HEK293 (cell line): ENCODE measurements around the gene TTLL1.
A peak's percentile ranks its signal among the peaks of the same experiment; 100 is the strongest.
"Not testable (repeated sequence)": the region's sequence is repeated elsewhere in the genome, so short reads cannot be mapped to it uniquely, and the experiment has no call there.

Experiments used
- CTCF ChIA-PET: fragments of 350-600 bp; formaldehyde crosslinking; extraction: SDS; loops from one replicate; lab custom pipeline; 2021; ENCODE audit warnings: antibody characterized with exemption; lab: Yijun Ruan, JAX
- POLR2A ChIA-PET: fragments of 300-600 bp; formaldehyde crosslinking; extraction: SDS; loops from one replicate; lab custom pipeline; 2020; ENCODE audit warnings: antibody characterized with exemption, inconsistent platforms; lab: Yijun Ruan, JAX
- H3K27ac ChIP-seq: fragments of 200-500 bp; sonication (Bioruptor generic); 2 replicates; pipeline ENCODE4 v1.5.1; 2014; ENCODE audit warnings: low read depth, low read length, control low read depth, inconsistent platforms; ENCODE audit errors: extremely low read depth
- H3K36me3 ChIP-seq, 2 experiments: fragments of 200-500 bp in 1 of 2; sonication (Bioruptor generic) in 1 of 2; 1 replicate in 1 of 2; 2 replicates in 1 of 2; pipeline ENCODE4 v1.5.1; 2014 to 2017; ENCODE audit warnings: inconsistent platforms in 2 of 2, low read length in 2 of 2; ENCODE audit not compliant: control insufficient read depth in 2 of 2, insufficient read depth in 1 of 2
- H3K4me1 ChIP-seq: fragments of 200-500 bp; sonication (Bioruptor generic); 2 replicates; pipeline ENCODE4 v1.5.1; 2014; ENCODE audit warnings: mild to moderate bottlenecking, low read length, inconsistent platforms; ENCODE audit not compliant: control insufficient read depth, insufficient read depth
- H3K4me3 ChIP-seq: 2 replicates; pipeline ENCODE4 v1.5.1; 2011; ENCODE audit warnings: low read depth, mild to moderate bottlenecking, control low read depth, low read length, moderate library complexity
- H3K9me3 ChIP-seq: fragments of 200-500 bp; sonication (Bioruptor generic); 2 replicates; pipeline ENCODE4 v1.5.1; 2014; ENCODE audit warnings: low read depth, low read length, inconsistent platforms; ENCODE audit not compliant: control insufficient read depth, insufficient read depth
- GFI1B ChIP-seq: fragments of 450-650 bp; formaldehyde crosslinking; IDR thresholded peaks from 2 replicates; pipeline ENCODE4 v1.5.1; 2016; ENCODE audit warnings: missing biosample characterization, missing genetic modification characterization
- GLIS1 ChIP-seq: fragments of 450-650 bp; formaldehyde crosslinking; IDR thresholded peaks from 2 replicates; pipeline ENCODE4 v1.5.1; 2016; ENCODE audit warnings: missing biosample characterization, missing genetic modification characterization
- KLF16 ChIP-seq: fragments of 450-650 bp; formaldehyde crosslinking; IDR thresholded peaks from 2 replicates; pipeline ENCODE4 v1.5.1; 2017; ENCODE audit warnings: missing biosample characterization, missing genetic modification characterization
- KLF17 ChIP-seq: fragments of 450-650 bp; formaldehyde crosslinking; IDR thresholded peaks from 2 replicates; pipeline ENCODE4 v1.5.1; 2016; ENCODE audit warnings: missing biosample characterization, missing genetic modification characterization
- SALL2 ChIP-seq: fragments of 450-650 bp; formaldehyde crosslinking; IDR thresholded peaks from 2 replicates; pipeline ENCODE4 v1.5.0; 2017; ENCODE audit warnings: missing biosample characterization, mild to moderate bottlenecking, missing genetic modification characterization, borderline replicate concordance
- YY2 ChIP-seq: fragments of 450-650 bp; formaldehyde crosslinking; IDR thresholded peaks from 2 replicates; pipeline ENCODE4 v1.5.1; 2016; ENCODE audit warnings: missing biosample characterization, missing genetic modification characterization
- ZBTB17 ChIP-seq: fragments of 450-650 bp; formaldehyde crosslinking; IDR thresholded peaks from 2 replicates; pipeline ENCODE4 v1.5.1; 2016; ENCODE audit warnings: missing biosample characterization, missing genetic modification characterization
- ZFP37 ChIP-seq: fragments of 450-650 bp; formaldehyde crosslinking; IDR thresholded peaks from 2 replicates; pipeline ENCODE4 v1.5.1; 2016; ENCODE audit warnings: missing biosample characterization, missing genetic modification characterization
- ZFP69B ChIP-seq: fragments of 450-650 bp; formaldehyde crosslinking; IDR thresholded peaks from 2 replicates; pipeline ENCODE4 v1.5.1; 2016; ENCODE audit warnings: missing biosample characterization, missing genetic modification characterization
- ZNF146 ChIP-seq: fragments of 450-650 bp; formaldehyde crosslinking; IDR thresholded peaks from 2 replicates; pipeline ENCODE4 v1.5.1; 2016; ENCODE audit warnings: missing biosample characterization, missing genetic modification characterization
- ZNF292 ChIP-seq: fragments of 450-650 bp; formaldehyde crosslinking; IDR thresholded peaks from 2 replicates; pipeline ENCODE4 v1.5.1; 2016; ENCODE audit warnings: low read depth, missing biosample characterization, missing genetic modification characterization, borderline replicate concordance
- ZNF302 ChIP-seq: fragments of 450-650 bp; formaldehyde crosslinking; IDR thresholded peaks from 2 replicates; pipeline ENCODE4 v1.5.1; 2016; ENCODE audit warnings: missing biosample characterization, missing genetic modification characterization, low read depth
- ZNF394 ChIP-seq: fragments of 450-650 bp; formaldehyde crosslinking; IDR thresholded peaks from 2 replicates; pipeline ENCODE4 v1.5.1; 2016; ENCODE audit warnings: missing biosample characterization, missing genetic modification characterization, mild to moderate bottlenecking, moderate library complexity, borderline replicate concordance
- ZNF404 ChIP-seq: fragments of 450-650 bp; formaldehyde crosslinking; IDR thresholded peaks from 2 replicates; pipeline ENCODE4 v1.5.1; 2017; ENCODE audit warnings: missing biosample characterization, missing genetic modification characterization
- ZNF449 ChIP-seq: fragments of 450-650 bp; formaldehyde crosslinking; IDR thresholded peaks from 2 replicates; pipeline ENCODE4 v1.5.1; 2017; ENCODE audit warnings: missing biosample characterization, mild to moderate bottlenecking, missing genetic modification characterization, moderate library complexity
- ZNF473 ChIP-seq: fragments of 450-650 bp; formaldehyde crosslinking; IDR thresholded peaks from 2 replicates; pipeline ENCODE4 v1.5.1; 2017; ENCODE audit warnings: missing biosample characterization, missing genetic modification characterization
- ZNF548 ChIP-seq: fragments of 450-650 bp; formaldehyde crosslinking; IDR thresholded peaks from 2 replicates; pipeline ENCODE4 v1.5.1; 2016; ENCODE audit warnings: missing biosample characterization, missing genetic modification characterization
- ZNF600 ChIP-seq: fragments of 450-650 bp; formaldehyde crosslinking; IDR thresholded peaks from 2 replicates; pipeline ENCODE4 v1.5.1; 2016; ENCODE audit warnings: missing biosample characterization, missing genetic modification characterization
- ZNF701 ChIP-seq: fragments of 450-650 bp; formaldehyde crosslinking; IDR thresholded peaks from 2 replicates; pipeline ENCODE4 v1.5.1; 2016; ENCODE audit warnings: missing biosample characterization, missing genetic modification characterization
- ZNF747 ChIP-seq: fragments of 450-650 bp; formaldehyde crosslinking; IDR thresholded peaks from 2 replicates; pipeline ENCODE4 v1.5.1; 2016; ENCODE audit warnings: missing biosample characterization, missing genetic modification characterization
- ZSCAN30 ChIP-seq: fragments of 450-650 bp; IDR thresholded peaks from 2 replicates; pipeline ENCODE4 v1.5.1; 2018; ENCODE audit warnings: missing biosample characterization, mild to moderate bottlenecking, missing genetic modification characterization, moderate library complexity
- ZXDB ChIP-seq: fragments of 450-650 bp; formaldehyde crosslinking; IDR thresholded peaks from 2 replicates; pipeline ENCODE4 v1.5.1; 2016; ENCODE audit warnings: missing biosample characterization, missing genetic modification characterization
- TF ChIP-seq, protein P1 (sequence below): fragments of 450-650 bp; formaldehyde crosslinking; IDR thresholded peaks from 2 replicates; pipeline ENCODE4 v1.5.1; 2016; ENCODE audit warnings: missing biosample characterization, missing genetic modification characterization
- TF ChIP-seq, protein P2 (sequence below): IDR thresholded peaks from 2 replicates; pipeline ENCODE4 v1.6.1; 2011; ENCODE audit warnings: mild to moderate bottlenecking, low read depth, low read length, borderline replicate concordance

TTLL1 gene

DNA sequence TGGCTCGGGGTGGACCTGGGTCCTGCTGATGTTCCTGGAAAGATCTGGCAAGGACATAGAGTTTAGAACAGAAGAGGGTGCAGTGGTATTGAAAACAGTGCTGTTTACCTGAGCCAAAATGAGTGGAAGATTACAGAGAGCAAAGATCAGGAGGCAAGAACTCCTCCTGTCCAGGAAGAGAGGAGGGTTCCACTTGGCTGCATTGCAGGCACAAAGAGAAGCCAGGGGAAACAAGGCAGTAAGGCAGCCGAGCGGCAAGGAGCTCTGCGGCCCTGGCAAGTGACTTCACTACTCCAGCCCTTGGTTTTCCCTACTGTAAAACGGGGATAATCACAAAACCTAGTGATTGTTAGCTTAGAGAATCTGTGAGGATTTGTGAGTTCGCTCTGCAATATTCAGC, 70.6 kb downstream of the TTLL1 start:
- Histone ChIP-seq H3K27ac (no peak overlapping the region), H3K4me1 (peaks cover 3% of the 10 kb centered on the region), H3K36me3 (no peaks in the 10 kb centered on the region), H3K9me3 (no peaks in the 10 kb centered on the region), H3K4me3 (no peak overlapping the region)
- no peak for TF ChIP-seq ZNF302 (tag by site-specific recombination)
- TF ChIP-seq GFI1B = no peak
- TF ChIP-seq ZNF747 = no peak
- TF ChIP-seq YY2 = no peak
- TF ChIP-seq ZNF701 = no peak
- no peak for TF ChIP-seq ZNF292 (tag by site-specific recombination)
- no peak for TF ChIP-seq ZNF146 (tag by site-specific recombination)
- peak; percentile 35; the same call in 1 of the 2 replicates for TF ChIP-seq ZBTB17
- no peak for TF ChIP-seq ZNF394
- ChIA-PET POLR2A (interaction anchor here (1.1 kb wide), 1 partner anchor 54 kb away, joined by 3 read pairs; no protein-coding TSS in a partner anchor), CTCF (interaction anchor here (1.0 to 1.4 kb wide), 2 partner anchors 15 to 30 kb away, joined by 3 to 7 read pairs; no protein-coding TSS in a partner anchor)

GRCh38 chr22:43017525-43018460, 71.4 kb downstream of the TTLL1 start:
- H3K9me3 ChIP-seq = no peaks in the 10 kb centered on the region
- TF ChIP-seq, protein P1, sequence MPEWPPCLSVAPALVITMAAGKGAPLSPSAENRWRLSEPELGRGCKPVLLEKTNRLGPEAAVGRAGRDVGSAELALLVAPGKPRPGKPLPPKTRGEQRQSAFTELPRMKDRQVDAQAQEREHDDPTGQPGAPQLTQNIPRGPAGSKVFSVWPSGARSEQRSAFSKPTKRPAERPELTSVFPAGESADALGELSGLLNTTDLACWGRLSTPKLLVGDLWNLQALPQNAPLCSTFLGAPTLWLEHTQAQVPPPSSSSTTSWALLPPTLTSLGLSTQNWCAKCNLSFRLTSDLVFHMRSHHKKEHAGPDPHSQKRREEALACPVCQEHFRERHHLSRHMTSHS (tag by site-specific recombination) = no peak
- TF ChIP-seq KLF16 (tag by site-specific recombination) = no peak
- TF ChIP-seq GLIS1 (tag by site-specific recombination) = no peak
- TF ChIP-seq ZFP69B (tag by site-specific recombination) = no peak
- TF ChIP-seq ZFP37 (tag by site-specific recombination) = no peak
- TF ChIP-seq ZXDB (tag by site-specific recombination) = no peak
- TF ChIP-seq SALL2 = no peak
- no peak for TF ChIP-seq ZNF473
- TF ChIP-seq, all 188 proteins: peak for 0
- ChIA-PET POLR2A (interaction anchor here (1.1 kb wide), 1 partner anchor 53 kb away, joined by 3 read pairs; no protein-coding TSS in a partner anchor), CTCF (interaction anchor here (0.6 to 1.4 kb wide), 2 partner anchors 16 to 28 kb away, joined by 3 to 7 read pairs; no protein-coding TSS in a partner anchor)
- Histone ChIP-seq H3K4me3 (no peak overlapping the region), H3K36me3 (no peaks in the 10 kb centered on the region), H3K27ac (no peak overlapping the region), H3K4me1 (peaks cover 8% of the 10 kb centered on the region)

DNA sequence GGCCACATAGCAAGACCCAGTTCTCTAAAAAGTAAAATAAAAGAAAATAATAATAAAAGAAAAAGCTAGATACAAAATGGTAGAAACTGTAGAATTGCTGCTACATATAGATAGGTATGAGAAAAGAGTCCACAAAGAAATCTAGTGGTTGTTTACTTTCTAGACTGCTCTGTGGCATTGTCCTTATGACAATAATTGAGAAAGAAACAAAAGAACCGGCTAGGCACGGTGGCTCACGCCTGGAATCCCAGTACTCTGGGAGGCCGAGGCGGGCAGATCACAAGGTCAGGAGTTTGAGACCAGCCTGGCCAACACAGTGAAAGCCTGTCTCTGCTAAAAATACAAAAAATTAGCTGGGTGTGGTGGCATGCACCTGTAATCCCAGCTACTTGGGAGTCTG, 73.0 kb downstream of the TTLL1 start:
- H3K36me3 ChIP-seq, H3K4me1 ChIP-seq, H3K27ac ChIP-seq, H3K4me3 ChIP-seq, H3K9me3 ChIP-seq: not testable (repeated sequence)
- ChIA-PET POLR2A (interaction anchor here (0.9 to 4.7 kb wide), 7 partner anchors 11 to 163 kb away, joined by 3 to 67 read pairs (median 6); no protein-coding TSS in a partner anchor), CTCF (interaction anchor here (0.7 kb wide), 2 partner anchors 148 to 571 kb away, joined by 3 to 4 read pairs; no protein-coding TSS in a partner anchor)

GRCh38 chr22:43015677-43016042, 73.5 kb downstream of the TTLL1 start:
- H3K9me3 ChIP-seq = no peaks in the 10 kb centered on the region
- H3K36me3 ChIP-seq = no peaks in the 10 kb centered on the region
- no peak overlapping the region for H3K27ac ChIP-seq
- ChIA-PET POLR2A (interaction anchor here (0.9 to 4.7 kb wide), 22 partner anchors 8 to 162 kb away, joined by 3 to 67 read pairs (median 6); no protein-coding TSS in a partner anchor), CTCF (interaction anchor here (0.7 to 1.6 kb wide), 5 partner anchors 11 to 571 kb away, joined by 3 to 6 read pairs (median 4); no protein-coding TSS in a partner anchor)
- H3K4me3 ChIP-seq = peak overlapping the region; percentile 54
- H3K4me1 ChIP-seq = peaks cover 8% of the 10 kb centered on the region
- TF ChIP-seq ZNF449 (tag by site-specific recombination) (0 out of 2 replicates have a peak, but pooled peaks have one; percentile 13), ZNF548 (tag by site-specific recombination) (no peak), ZSCAN30 (tag by site-specific recombination) (0 out of 2 replicates have a peak, but pooled peaks have one; percentile 2), KLF17 (tag by site-specific recombination) (0 out of 2 replicates have a peak, but pooled peaks have one; percentile 1), ZNF404 (tag by site-specific recombination) (no peak), ZNF600 (tag by site-specific recombination) (0 out of 2 replicates have a peak, but pooled peaks have one; percentile 36)
- TF ChIP-seq, protein P2, sequence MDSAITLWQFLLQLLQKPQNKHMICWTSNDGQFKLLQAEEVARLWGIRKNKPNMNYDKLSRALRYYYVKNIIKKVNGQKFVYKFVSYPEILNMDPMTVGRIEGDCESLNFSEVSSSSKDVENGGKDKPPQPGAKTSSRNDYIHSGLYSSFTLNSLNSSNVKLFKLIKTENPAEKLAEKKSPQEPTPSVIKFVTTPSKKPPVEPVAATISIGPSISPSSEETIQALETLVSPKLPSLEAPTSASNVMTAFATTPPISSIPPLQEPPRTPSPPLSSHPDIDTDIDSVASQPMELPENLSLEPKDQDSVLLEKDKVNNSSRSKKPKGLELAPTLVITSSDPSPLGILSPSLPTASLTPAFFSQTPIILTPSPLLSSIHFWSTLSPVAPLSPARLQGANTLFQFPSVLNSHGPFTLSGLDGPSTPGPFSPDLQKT = no peak
